ENCODE data around the gene JMJD6. TPM values are rescaled to one million over a fixed set of nuclear protein-coding genes. Genes with fewer than 3 reads are reported as not detected.

JMJD6 gene
- total and polyA plus RNA-seq, 9 of the 15 experiments (the other 6 are each of a cell fraction or from before 2014, with no cell fraction given), result 2.5 to 52.3 (median 36.3) TPM

DNA sequence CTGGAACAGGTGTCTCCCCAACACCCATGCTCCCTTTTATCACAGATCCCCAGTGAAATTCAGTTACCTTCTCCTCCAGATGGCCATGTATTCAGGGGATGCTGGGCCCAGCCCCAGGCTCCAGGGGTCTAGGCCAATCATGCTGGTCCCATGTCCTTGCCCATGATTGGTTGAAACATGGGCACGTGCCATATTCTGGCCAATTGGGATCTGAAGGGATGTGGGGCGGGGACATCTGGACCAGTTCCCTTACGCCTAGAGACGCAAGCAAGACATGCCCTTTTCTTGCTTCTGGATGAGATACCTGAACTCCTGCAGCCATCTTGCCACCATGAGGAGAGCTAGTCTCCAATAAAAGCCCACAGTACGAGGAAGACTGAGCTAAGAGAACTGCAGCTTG, 51.8 kb downstream of the JMJD6 start:
- in situ Hi-C loops (cut with MboI) (no loop called here), intact Hi-C loops (cut with micrococcal nuclease) (loop anchor here (5.0 kb wide), 1 partner anchor 37 kb away; no protein-coding TSS in a partner anchor)
- BruUV-seq (replicated peaks), result no TSS peak
- H3K9ac ChIP-seq (ENCODE audit: insufficient read depth in 1 of 2, low read depth in 2 of 2, low read length in 2 of 2), result no peak overlapping the region
- H3K27me3 ChIP-seq (ENCODE audit: control insufficient read depth in 2 of 2, insufficient read depth in 2 of 2, low read length in 2 of 2), result no peaks in the 10 kb centered on the region
- H3K4me1 ChIP-seq (replicated peaks in 1 of 2; ENCODE audit: control insufficient read depth in 2 of 2, insufficient read depth in 2 of 2, low read length in 2 of 2), result peaks cover 24% of the 10 kb centered on the region in 2 experiments; a peak in 4 of 5 replicates
- H2AFZ ChIP-seq (ENCODE audit: low read depth, low read length), result no peak overlapping the region
- FAIRE-seq (no peak), DNase-seq (ENCODE audit: extremely low read depth in 1 of 4, low spot score in 3 of 4) (peak in 1 of 4 experiments; percentile 56), ATAC-seq (no peak)
- peaks cover 7% of the 10 kb centered on the region; the same call in 2 of the 3 replicates for H3K79me2 ChIP-seq (ENCODE audit: control insufficient read depth, insufficient read depth, low read length)
- H3K27ac ChIP-seq (ENCODE audit: extremely low read depth, low read depth, low read length), result no peak overlapping the region
- POLR2A ChIA-PET, result interaction anchor here (0.7 to 1.0 kb wide), 2 partner anchors 10 to 1507 kb away, joined by 4 to 5 read pairs; no protein-coding TSS in a partner anchor
- no peak overlapping the region for H3K4me2 ChIP-seq (ENCODE audit: insufficient read depth, low read length)
- no peaks in the 10 kb centered on the region for H3K36me3 ChIP-seq (ENCODE audit: control insufficient read depth, insufficient read depth, low read length)
- no peak overlapping the region for H3K4me3 ChIP-seq
- H4K20me1 ChIP-seq (replicated peaks; ENCODE audit: control insufficient read depth, insufficient read depth, low read length), result no peaks in the 10 kb centered on the region
- 81% methylated on average over 5 of the region's 5 CpGs for WGBS (ENCODE audit: insufficient coverage, low coverage, missing lambda C conversion rate)
- no peaks in the 10 kb centered on the region for H3K9me3 ChIP-seq (replicated peaks; ENCODE audit: control insufficient read depth, insufficient read depth, low read depth, low read length)
- H3K9me1 ChIP-seq (ENCODE audit: control insufficient read depth, insufficient read depth, low read length), result no peaks in the 10 kb centered on the region
- CTCF ChIA-PET (ENCODE audit: low intra/inter-chr PET ratio), result no interaction called here
- TF ChIP-seq ZNF583 (CRISPR knock-in tag; IDR thresholded peaks at IDR 0.05) (no peak), CBFA2T2 (conservative IDR thresholded peaks at IDR 0.05) (no peak), NFYB (IDR thresholded peaks at IDR 0.05; ENCODE audit: extremely low read depth, insufficient read length) (peak; percentile 74), MED1 (CRISPR knock-in tag; IDR thresholded peaks at IDR 0.05; ENCODE audit: borderline replicate concordance) (no peak), L3MBTL2 (IDR thresholded peaks at IDR 0.05) (no peak), BCOR (IDR thresholded peaks at IDR 0.05) (no peak), GATAD2B (IDR thresholded peaks at IDR 0.05; ENCODE audit: borderline replicate concordance) (no peak), SIX5 (IDR thresholded peaks at IDR 0.05; ENCODE audit: borderline replicate concordance in 1 of 2, insufficient read depth in 1 of 2, low read depth in 1 of 2, low read length in 2 of 2) (no peak), RAD51 (IDR thresholded peaks at IDR 0.05; ENCODE audit: borderline replicate concordance, low read depth) (peak; percentile 70; the same call in 1 of the 2 replicates), SETDB1 (IDR thresholded peaks at IDR 0.05; ENCODE audit: low read length) (no peak), TFE3 (CRISPR knock-in tag; IDR thresholded peaks at IDR 0.05) (no peak), CAMTA2 (CRISPR knock-in tag; conservative IDR thresholded peaks at IDR 0.05) (no peak), IFI16 (CRISPR knock-in tag; IDR thresholded peaks at IDR 0.05) (no peak)
- TF ChIP-seq, protein P1, sequence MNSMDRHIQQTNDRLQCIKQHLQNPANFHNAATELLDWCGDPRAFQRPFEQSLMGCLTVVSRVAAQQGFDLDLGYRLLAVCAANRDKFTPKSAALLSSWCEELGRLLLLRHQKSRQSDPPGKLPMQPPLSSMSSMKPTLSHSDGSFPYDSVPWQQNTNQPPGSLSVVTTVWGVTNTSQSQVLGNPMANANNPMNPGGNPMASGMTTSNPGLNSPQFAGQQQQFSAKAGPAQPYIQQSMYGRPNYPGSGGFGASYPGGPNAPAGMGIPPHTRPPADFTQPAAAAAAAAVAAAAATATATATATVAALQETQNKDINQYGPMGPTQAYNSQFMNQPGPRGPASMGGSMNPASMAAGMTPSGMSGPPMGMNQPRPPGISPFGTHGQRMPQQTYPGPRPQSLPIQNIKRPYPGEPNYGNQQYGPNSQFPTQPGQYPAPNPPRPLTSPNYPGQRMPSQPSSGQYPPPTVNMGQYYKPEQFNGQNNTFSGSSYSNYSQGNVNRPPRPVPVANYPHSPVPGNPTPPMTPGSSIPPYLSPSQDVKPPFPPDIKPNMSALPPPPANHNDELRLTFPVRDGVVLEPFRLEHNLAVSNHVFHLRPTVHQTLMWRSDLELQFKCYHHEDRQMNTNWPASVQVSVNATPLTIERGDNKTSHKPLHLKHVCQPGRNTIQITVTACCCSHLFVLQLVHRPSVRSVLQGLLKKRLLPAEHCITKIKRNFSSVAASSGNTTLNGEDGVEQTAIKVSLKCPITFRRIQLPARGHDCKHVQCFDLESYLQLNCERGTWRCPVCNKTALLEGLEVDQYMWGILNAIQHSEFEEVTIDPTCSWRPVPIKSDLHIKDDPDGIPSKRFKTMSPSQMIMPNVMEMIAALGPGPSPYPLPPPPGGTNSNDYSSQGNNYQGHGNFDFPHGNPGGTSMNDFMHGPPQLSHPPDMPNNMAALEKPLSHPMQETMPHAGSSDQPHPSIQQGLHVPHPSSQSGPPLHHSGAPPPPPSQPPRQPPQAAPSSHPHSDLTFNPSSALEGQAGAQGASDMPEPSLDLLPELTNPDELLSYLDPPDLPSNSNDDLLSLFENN (IDR thresholded peaks at IDR 0.05; ENCODE audit: low read depth in 2 of 2, low read length in 2 of 2), result no peak
- TF ChIP-seq, protein P2, sequence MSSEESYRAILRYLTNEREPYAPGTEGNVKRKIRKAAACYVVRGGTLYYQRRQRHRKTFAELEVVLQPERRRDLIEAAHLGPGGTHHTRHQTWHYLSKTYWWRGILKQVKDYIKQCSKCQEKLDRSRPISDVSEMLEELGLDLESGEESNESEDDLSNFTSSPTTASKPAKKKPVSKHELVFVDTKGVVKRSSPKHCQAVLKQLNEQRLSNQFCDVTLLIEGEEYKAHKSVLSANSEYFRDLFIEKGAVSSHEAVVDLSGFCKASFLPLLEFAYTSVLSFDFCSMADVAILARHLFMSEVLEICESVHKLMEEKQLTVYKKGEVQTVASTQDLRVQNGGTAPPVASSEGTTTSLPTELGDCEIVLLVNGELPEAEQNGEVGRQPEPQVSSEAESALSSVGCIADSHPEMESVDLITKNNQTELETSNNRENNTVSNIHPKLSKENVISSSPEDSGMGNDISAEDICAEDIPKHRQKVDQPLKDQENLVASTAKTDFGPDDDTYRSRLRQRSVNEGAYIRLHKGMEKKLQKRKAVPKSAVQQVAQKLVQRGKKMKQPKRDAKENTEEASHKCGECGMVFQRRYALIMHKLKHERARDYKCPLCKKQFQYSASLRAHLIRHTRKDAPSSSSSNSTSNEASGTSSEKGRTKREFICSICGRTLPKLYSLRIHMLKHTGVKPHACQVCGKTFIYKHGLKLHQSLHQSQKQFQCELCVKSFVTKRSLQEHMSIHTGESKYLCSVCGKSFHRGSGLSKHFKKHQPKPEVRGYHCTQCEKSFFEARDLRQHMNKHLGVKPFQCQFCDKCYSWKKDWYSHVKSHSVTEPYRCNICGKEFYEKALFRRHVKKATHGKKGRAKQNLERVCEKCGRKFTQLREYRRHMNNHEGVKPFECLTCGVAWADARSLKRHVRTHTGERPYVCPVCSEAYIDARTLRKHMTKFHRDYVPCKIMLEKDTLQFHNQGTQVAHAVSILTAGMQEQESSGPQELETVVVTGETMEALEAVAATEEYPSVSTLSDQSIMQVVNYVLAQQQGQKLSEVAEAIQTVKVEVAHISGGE (CRISPR knock-in tag; IDR thresholded peaks at IDR 0.05), result no peak
